HL-60 (cell line): ENCODE data around the gene SSTR5.

Source experiments
- DNase-seq, 2 experiments: peaks; one replicate each; pipeline ENCODE4 v3.0.0-alpha.2; 2010 to 2020; ENCODE audit warnings: low read depth in 1 of 2, low spot score in 1 of 2
- H3K27ac ChIP-seq: fragments of 250-450 bp; sonication (Bioruptor Pico); replicated peaks from 2 replicates; pipeline ENCODE4 v1.5.1; 2020; ENCODE audit warnings: mild to moderate bottlenecking, moderate library complexity
- H3K27me3 ChIP-seq: fragments of 250-450 bp; sonication (Bioruptor Pico); 2 replicates; pipeline ENCODE4 v1.5.1; 2021; ENCODE audit warnings: mild to moderate bottlenecking, moderate library complexity; ENCODE audit not compliant: insufficient read depth, poor library complexity, severe bottlenecking
- H3K4me3 ChIP-seq: replicated peaks from 2 replicates; pipeline ENCODE4 v1.5.1; 2011; ENCODE audit warnings: mild to moderate bottlenecking, control low read depth, low read length; ENCODE audit not compliant: insufficient read depth
- GABPA ChIP-seq: IDR thresholded peaks from 2 replicates; pipeline ENCODE4 v1.6.1; 2012; ENCODE audit warnings: low read depth
- POLR2AphosphoS5 ChIP-seq: IDR thresholded peaks from 2 replicates; pipeline ENCODE4 v1.6.1; 2012; ENCODE audit warnings: low read depth
- SPI1 ChIP-seq: IDR thresholded peaks from 2 replicates; pipeline ENCODE4 v1.6.1; 2012; ENCODE audit warnings: low read depth, mild to moderate bottlenecking, borderline replicate concordance
- TF ChIP-seq, protein P1 (sequence below): IDR thresholded peaks from one replicate; pipeline ENCODE4 v1.5.1; 2011; ENCODE audit warnings: low read length, control low read depth, inconsistent platforms; ENCODE audit not compliant: insufficient read depth
- TF ChIP-seq, protein P2 (sequence below): IDR thresholded peaks from 2 replicates; pipeline ENCODE4 v1.6.1; 2012; ENCODE audit warnings: low read depth; ENCODE audit not compliant: insufficient replicate concordance

Gene SSTR5

DNA sequence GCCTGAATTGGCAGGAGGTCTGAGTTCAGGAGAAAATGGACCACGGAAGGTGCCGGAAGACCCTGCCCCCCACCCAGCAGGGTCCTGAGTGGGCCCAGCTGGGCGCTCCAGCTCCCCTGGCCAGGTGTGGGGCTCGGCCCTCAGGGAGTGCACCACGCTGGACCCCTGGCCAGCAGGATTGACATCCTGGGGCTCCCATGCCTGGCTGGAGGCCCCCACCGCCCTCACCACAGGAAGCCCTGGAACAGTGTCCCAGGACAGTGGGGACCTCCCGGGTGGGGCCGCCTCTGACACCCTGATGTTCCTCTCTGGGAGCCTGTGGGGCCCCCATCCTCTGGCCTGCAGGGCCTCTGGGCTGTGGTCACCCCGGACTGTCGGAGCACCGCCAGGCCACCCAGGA lies 52.2 kb downstream of the SSTR5 start:
- TF ChIP-seq, protein P1, sequence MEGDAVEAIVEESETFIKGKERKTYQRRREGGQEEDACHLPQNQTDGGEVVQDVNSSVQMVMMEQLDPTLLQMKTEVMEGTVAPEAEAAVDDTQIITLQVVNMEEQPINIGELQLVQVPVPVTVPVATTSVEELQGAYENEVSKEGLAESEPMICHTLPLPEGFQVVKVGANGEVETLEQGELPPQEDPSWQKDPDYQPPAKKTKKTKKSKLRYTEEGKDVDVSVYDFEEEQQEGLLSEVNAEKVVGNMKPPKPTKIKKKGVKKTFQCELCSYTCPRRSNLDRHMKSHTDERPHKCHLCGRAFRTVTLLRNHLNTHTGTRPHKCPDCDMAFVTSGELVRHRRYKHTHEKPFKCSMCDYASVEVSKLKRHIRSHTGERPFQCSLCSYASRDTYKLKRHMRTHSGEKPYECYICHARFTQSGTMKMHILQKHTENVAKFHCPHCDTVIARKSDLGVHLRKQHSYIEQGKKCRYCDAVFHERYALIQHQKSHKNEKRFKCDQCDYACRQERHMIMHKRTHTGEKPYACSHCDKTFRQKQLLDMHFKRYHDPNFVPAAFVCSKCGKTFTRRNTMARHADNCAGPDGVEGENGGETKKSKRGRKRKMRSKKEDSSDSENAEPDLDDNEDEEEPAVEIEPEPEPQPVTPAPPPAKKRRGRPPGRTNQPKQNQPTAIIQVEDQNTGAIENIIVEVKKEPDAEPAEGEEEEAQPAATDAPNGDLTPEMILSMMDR, result no peak
- TF ChIP-seq POLR2AphosphoS5 (no peak), GABPA (no peak), SPI1 (no peak)
- TF ChIP-seq, protein P2, sequence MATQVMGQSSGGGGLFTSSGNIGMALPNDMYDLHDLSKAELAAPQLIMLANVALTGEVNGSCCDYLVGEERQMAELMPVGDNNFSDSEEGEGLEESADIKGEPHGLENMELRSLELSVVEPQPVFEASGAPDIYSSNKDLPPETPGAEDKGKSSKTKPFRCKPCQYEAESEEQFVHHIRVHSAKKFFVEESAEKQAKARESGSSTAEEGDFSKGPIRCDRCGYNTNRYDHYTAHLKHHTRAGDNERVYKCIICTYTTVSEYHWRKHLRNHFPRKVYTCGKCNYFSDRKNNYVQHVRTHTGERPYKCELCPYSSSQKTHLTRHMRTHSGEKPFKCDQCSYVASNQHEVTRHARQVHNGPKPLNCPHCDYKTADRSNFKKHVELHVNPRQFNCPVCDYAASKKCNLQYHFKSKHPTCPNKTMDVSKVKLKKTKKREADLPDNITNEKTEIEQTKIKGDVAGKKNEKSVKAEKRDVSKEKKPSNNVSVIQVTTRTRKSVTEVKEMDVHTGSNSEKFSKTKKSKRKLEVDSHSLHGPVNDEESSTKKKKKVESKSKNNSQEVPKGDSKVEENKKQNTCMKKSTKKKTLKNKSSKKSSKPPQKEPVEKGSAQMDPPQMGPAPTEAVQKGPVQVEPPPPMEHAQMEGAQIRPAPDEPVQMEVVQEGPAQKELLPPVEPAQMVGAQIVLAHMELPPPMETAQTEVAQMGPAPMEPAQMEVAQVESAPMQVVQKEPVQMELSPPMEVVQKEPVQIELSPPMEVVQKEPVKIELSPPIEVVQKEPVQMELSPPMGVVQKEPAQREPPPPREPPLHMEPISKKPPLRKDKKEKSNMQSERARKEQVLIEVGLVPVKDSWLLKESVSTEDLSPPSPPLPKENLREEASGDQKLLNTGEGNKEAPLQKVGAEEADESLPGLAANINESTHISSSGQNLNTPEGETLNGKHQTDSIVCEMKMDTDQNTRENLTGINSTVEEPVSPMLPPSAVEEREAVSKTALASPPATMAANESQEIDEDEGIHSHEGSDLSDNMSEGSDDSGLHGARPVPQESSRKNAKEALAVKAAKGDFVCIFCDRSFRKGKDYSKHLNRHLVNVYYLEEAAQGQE, result no peak
- H3K27ac ChIP-seq, result no peak overlapping the region
- peaks cover 5% of the 10 kb centered on the region for H3K27me3 ChIP-seq

DNA sequence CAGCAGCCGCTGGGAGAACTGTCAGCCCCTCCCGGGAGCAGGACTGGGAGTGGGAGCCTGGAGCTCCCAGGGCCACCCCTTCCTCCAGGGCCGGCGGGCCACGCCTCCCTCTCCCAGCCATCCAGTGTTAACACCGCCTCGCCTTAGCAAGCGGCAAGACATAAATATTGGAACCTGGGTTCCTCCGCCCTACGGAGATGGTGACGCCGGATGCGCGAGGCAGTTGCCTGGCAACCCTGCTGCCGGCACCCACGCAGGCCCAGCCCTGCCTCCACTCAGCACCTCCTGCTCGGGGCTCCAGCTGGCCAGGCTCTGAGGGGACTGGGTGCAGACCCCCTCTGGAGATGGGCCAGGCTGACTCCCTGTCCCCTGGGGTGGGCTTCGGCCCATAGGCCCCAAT lies 52.9 kb downstream of the SSTR5 start:
- TF ChIP-seq, protein P2, result no peak
- TF ChIP-seq, protein P1, result no peak
- TF ChIP-seq POLR2AphosphoS5 (no peak), GABPA (no peak), SPI1 (no peak)
- no peak for DNase-seq

More for the DNA sequence above, 52.2 kb downstream of the SSTR5 start:
- no peak overlapping the region for H3K4me3 ChIP-seq
- DNase-seq, result no peak

DNA sequence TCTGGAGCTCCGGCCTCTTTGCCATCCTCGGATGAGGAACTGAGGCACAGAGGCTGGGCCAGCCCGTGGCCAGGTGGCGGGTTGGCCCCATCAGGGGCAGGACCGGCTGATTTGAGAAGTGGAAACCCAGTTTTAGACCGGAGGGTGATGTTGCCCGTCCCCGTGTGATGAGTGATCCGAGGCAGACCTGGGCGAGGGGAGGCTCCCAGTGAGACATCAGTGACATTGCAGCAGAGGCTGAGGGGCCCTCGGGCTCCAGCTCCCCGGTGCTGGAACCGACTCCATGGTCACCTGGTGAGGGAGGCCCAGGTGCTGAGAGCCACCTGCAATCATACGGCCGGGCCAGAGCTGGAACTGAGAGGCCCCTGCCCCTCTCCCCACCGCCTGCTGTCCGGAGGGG lies 53.5 kb downstream of the SSTR5 start:
- no peaks in the 10 kb centered on the region for H3K27me3 ChIP-seq
- no peak overlapping the region for H3K27ac ChIP-seq

More for the DNA sequence above, 52.9 kb downstream of the SSTR5 start:
- Histone ChIP-seq H3K4me3 (no peak overlapping the region), H3K27me3 (peaks cover 2% of the 10 kb centered on the region), H3K27ac (no peak overlapping the region)

More for the DNA sequence above, 53.5 kb downstream of the SSTR5 start:
- TF ChIP-seq POLR2AphosphoS5 (no peak), SPI1 (no peak), GABPA (no peak)
- TF ChIP-seq, protein P1, result no peak
- TF ChIP-seq, protein P2, result no peak
- H3K4me3 ChIP-seq, result no peak overlapping the region
- DNase-seq, result no peak
